Ectodermal cell (in vitro differentiated cells): Measurements from ENCODE around the gene TCF4.

ENCODE experiments used
- H3K27ac ChIP-seq: 2 replicates; pipeline ENCODE4 v1.7.0; 2013; ENCODE audit warnings: mild to moderate bottlenecking, low read depth, low read length; ENCODE audit not compliant: insufficient read depth, poor library complexity, severe bottlenecking
- H3K27me3 ChIP-seq: 2 replicates; pipeline ENCODE4 v1.7.0; 2013; ENCODE audit warnings: mild to moderate bottlenecking, low read length; ENCODE audit not compliant: insufficient read depth, control insufficient read depth, poor library complexity, severe bottlenecking
- H3K36me3 ChIP-seq: one replicate; pipeline ENCODE4 v1.7.0; 2013; ENCODE audit warnings: low read length; ENCODE audit not compliant: control insufficient read depth, insufficient read depth
- H3K4me1 ChIP-seq: one replicate; pipeline ENCODE4 v1.7.0; 2013; ENCODE audit warnings: low read length; ENCODE audit not compliant: control insufficient read depth, insufficient read depth
- H3K4me3 ChIP-seq: 2 replicates; pipeline ENCODE4 v1.7.0; 2013; ENCODE audit warnings: low read depth, low read length, control low read depth; ENCODE audit not compliant: insufficient read depth
- H3K9me3 ChIP-seq: 2 replicates; pipeline ENCODE4 v1.7.0; 2013; ENCODE audit warnings: mild to moderate bottlenecking, low read length, moderate library complexity; ENCODE audit not compliant: control insufficient read depth
- WGBS, 2 experiments: methylation state at CpG; one replicate each; pipeline ENCODE4 v1.1.7; 2013; ENCODE audit warnings: missing lambda C conversion rate in 2 of 2; 5-methylcytosine and 5-hydroxymethylcytosine counted together

TCF4 gene

DNA sequence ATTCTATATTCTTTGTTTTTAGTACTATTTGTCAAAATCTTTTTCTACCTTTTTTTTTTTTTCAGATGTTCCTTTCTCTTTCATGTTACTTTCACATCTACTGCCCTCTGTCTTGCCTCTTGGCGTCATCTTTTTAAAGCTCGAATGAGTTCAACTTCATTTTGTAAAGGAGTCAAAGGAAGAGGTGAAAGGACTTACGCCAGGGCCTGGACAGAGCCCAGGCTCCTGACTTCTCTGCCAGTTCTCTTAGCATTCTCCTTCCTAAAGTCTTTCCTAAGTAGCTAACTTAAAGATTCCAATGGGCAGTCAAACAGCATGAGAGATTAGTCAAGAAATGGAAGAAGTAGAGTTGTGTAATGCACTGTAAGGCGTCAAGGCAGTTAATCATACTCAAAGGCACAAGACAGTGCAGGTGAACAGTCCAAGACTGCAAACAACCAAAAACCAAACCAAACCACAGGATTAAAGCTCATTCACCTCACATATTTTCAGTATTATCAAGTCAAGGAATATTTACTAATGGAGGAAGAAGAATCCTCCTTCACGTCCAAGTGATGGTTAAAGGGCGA is 301.7 kb downstream of the TCF4 start:
- WGBS, 2 experiments = 97 to 100% methylated on average over 4 of the region's 6 CpGs
- H3K27ac ChIP-seq = no peak overlapping the region
- H3K4me3 ChIP-seq = no peak overlapping the region
- peaks cover 5% of the 10 kb centered on the region for H3K4me1 ChIP-seq
- no peaks in the 10 kb centered on the region for H3K27me3 ChIP-seq
- no peaks in the 10 kb centered on the region for H3K9me3 ChIP-seq
- no peaks in the 10 kb centered on the region for H3K36me3 ChIP-seq

- Histone ChIP-seq H3K9me3 (no peaks in the 10 kb centered on the region), H3K36me3 (no peaks in the 10 kb centered on the region), H3K27ac (no peak overlapping the region), H3K27me3 (no peaks in the 10 kb centered on the region), H3K4me3 (no peak overlapping the region), H3K4me1 (peaks cover 5% of the 10 kb centered on the region)
- 94 to 95% methylated on average over 2 of the region's 2 CpGs for WGBS, 2 experiments
These were observed 303.4 kb downstream of the TCF4 start for GRCh38 chr18:55284614-55285013.

GRCh38 chr18:55283309-55283708 is 304.7 kb downstream of the TCF4 start:
- WGBS, 2 experiments = 100% methylated on average over 3 of the region's 3 CpGs
- Histone ChIP-seq H3K4me3 (no peak overlapping the region), H3K36me3 (peaks cover 3% of the 10 kb centered on the region), H3K27me3 (no peaks in the 10 kb centered on the region), H3K27ac (no peak overlapping the region), H3K9me3 (no peaks in the 10 kb centered on the region), H3K4me1 (peaks cover 5% of the 10 kb centered on the region)

GRCh38 chr18:55280503-55280902 is 307.5 kb downstream of the TCF4 start:
- H3K27me3 ChIP-seq = no peaks in the 10 kb centered on the region
- H3K9me3 ChIP-seq = no peaks in the 10 kb centered on the region
- H3K4me1 ChIP-seq = no peaks in the 10 kb centered on the region
- WGBS, 2 experiments = 89 to 100% methylated on average over 2 of the region's 2 CpGs
- H3K27ac ChIP-seq = no peak overlapping the region
- peaks cover 4% of the 10 kb centered on the region for H3K36me3 ChIP-seq
- no peak overlapping the region for H3K4me3 ChIP-seq

DNA sequence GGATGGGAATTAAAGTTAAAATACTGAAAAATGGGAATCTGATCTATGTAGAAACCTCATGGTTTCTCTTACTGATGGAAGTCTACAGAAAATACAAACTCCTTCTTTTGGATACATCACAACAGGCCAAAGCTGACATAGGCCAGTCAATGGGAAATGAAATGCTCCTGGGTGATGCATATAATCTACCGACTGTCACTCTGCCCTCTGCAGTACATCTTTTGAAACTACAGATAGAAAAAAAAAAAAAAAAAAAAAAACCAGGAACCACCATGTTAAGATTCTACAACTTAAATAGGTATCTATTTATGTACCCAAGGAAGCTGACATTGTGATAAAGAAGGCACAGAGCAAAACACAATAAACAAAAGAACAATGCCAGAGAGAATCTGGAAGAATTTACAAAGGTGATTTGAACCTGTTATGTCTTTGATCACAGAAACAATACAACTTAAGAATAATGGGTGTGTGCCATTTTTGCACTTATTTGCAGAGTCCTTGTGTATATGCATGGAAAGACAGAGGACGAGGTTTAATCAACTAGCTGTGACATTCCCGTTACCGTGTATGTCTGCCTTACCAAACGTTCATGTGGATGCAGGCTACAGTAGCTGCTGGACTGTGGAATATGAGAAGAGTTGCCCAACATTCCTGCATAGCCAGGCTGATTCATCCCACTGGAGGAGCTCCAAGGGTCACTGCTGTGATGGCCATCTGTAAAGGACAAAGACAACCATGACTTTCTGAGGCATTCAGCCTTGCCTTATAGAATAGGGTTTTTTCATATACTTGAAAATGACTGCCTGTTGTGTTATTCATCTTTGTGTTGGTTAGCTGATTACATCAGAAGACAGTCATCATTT is 312.7 kb downstream of the TCF4 start:
- Histone ChIP-seq H3K27ac (no peak overlapping the region), H3K36me3 (peaks cover 18% of the 10 kb centered on the region), H3K4me1 (no peaks in the 10 kb centered on the region), H3K4me3 (no peak overlapping the region), H3K9me3 (no peaks in the 10 kb centered on the region), H3K27me3 (no peaks in the 10 kb centered on the region)
- 81% methylated on average over 4 to 5 of the region's 5 CpGs for WGBS, 2 experiments

DNA sequence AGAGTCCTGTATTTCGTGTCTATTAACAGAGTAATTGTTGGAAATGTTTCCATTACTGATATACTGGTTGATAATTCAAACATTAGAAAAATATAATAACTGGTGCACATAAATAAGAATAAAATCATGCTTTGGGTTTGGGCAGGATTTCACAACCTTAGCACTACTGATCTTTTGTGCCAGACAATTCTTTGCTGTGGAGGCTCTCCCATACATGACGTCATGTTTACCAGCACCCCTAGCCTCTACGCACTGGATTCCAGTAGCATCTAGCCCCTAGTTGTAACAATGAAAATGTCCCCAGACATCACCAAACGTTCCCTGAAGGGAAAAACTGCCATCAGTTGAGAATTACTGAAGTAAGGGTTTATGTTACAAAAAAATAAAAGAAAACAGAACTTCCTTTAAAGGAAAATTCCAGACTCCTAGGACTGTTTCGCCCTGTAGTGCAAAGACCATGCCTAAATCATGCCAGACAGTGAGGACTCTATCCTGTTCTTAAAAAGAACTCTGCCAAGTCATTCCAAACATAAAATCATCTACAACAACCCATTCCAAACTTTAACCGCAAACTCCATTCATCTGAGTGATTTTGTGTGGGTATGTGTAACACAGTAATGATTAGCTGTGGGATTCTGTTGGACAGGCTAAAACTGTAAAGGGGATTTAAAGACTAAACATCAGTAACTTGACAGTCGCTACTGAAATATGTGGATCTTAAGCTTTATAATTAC is 315.3 kb downstream of the TCF4 start:
- no peak overlapping the region for H3K27ac ChIP-seq
- no peaks in the 10 kb centered on the region for H3K9me3 ChIP-seq
- no peaks in the 10 kb centered on the region for H3K4me1 ChIP-seq
- 96% methylated on average over 4 to 7 of the region's 7 CpGs for WGBS, 2 experiments
- H3K27me3 ChIP-seq = no peaks in the 10 kb centered on the region
- peaks cover 18% of the 10 kb centered on the region for H3K36me3 ChIP-seq
- no peak overlapping the region for H3K4me3 ChIP-seq

GRCh38 chr18:55269622-55270021 is 318.4 kb downstream of the TCF4 start:
- Histone ChIP-seq H3K36me3 (peaks cover 28% of the 10 kb centered on the region), H3K4me1 (peaks cover 6% of the 10 kb centered on the region), H3K27me3 (no peaks in the 10 kb centered on the region), H3K4me3 (no peak overlapping the region), H3K27ac (no peak overlapping the region), H3K9me3 (no peaks in the 10 kb centered on the region)
- WGBS, 2 experiments = 95 to 98% methylated on average over 5 of the region's 5 CpGs

GRCh38 chr18:55268628-55269275 is 319.2 kb downstream of the TCF4 start:
- Histone ChIP-seq H3K4me1 (peaks cover 9% of the 10 kb centered on the region), H3K36me3 (peaks cover 19% of the 10 kb centered on the region), H3K9me3 (no peaks in the 10 kb centered on the region), H3K4me3 (no peak overlapping the region), H3K27ac (no peak overlapping the region), H3K27me3 (no peaks in the 10 kb centered on the region)
- 93 to 95% methylated on average over 5 of the region's 5 CpGs for WGBS, 2 experiments

- Histone ChIP-seq H3K4me1 (peaks cover 9% of the 10 kb centered on the region), H3K36me3 (peaks cover 18% of the 10 kb centered on the region), H3K9me3 (no peaks in the 10 kb centered on the region), H3K27me3 (no peaks in the 10 kb centered on the region), H3K27ac (no peak overlapping the region), H3K4me3 (no peak overlapping the region)
- 85 to 95% methylated on average over 1 to 3 of the region's 3 CpGs for WGBS, 2 experiments
These were observed 319.8 kb downstream of the TCF4 start for GRCh38 chr18:55268151-55268601.

- H3K36me3 ChIP-seq = peaks cover 18% of the 10 kb centered on the region
- WGBS, 2 experiments = 96 to 100% methylated on average over 4 to 5 of the region's 6 CpGs
- H3K9me3 ChIP-seq = no peaks in the 10 kb centered on the region
- H3K4me1 ChIP-seq = peaks cover 9% of the 10 kb centered on the region
- H3K4me3 ChIP-seq = no peak overlapping the region
- no peaks in the 10 kb centered on the region for H3K27me3 ChIP-seq
- H3K27ac ChIP-seq = no peak overlapping the region
These were observed 321.0 kb downstream of the TCF4 start for GRCh38 chr18:55266981-55267380.
